ENCODE measurements around the gene MAP3K5.

MAP3K5 gene

DNA sequence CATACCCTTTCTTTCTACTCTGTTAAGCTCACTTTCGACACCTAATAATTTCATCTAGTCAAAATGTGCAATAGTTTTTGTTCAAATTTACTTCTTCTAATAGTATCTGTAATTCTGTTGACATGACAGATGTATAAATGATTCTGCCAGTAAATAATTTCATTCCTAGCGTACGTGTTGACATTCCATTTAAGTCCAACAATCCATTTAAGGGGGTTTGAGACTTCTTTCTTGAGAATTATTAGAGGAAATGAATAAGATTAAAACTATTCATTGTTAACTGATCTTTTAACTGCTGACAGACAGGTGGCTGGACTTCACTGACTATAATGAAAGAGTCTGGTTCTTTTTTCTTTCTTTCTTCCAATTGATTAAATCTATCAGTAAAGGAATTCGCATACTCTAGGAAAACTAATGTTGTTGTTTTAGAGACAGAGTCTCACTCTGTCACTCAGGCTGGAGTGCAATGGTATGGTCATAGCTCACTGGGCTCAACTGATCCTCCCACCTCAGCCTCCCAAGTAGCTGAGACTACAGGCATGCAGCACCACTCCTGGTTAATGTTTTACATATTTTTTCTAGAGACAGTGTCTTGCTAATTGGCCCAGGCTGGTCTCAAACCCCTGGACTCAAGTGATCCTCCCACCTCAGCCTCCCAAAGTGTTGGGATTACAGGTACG, 55.9 kb downstream of the MAP3K5 start:
- TF ChIP-seq CTCF (IDR thresholded peaks at IDR 0.05; ENCODE audit: insufficient read depth, low read depth, low read length, missing control alignments): no peak
- no peak for DNase-seq (ENCODE audit: low read depth)
- H3K4me3 ChIP-seq (ENCODE audit: low read depth, low read length): no peak overlapping the region

DNA sequence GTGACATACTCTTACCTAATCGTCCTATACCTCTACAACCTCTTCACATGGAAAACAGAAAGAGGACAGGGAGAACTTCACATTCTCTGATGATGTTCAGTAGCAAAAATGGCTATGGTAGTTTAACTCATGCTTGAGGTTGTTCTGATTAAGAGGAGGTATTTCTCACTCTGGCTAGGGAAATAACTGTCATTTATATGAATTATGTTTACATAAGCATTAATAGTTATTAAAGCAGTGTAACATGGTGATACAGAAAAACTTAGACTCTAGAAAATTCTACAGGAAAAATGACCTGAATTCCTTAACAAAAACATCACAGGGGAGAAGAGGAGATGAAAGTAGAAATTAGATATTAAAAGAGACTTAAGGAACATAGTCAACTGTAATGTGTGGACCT, 57.3 kb downstream of the MAP3K5 start:
- no peak for DNase-seq (ENCODE audit: low read depth)
- TF ChIP-seq CTCF (IDR thresholded peaks at IDR 0.05; ENCODE audit: insufficient read depth, low read depth, low read length, missing control alignments): no peak
- no peak overlapping the region for H3K4me3 ChIP-seq (ENCODE audit: low read depth, low read length)

- no peak for TF ChIP-seq CTCF (IDR thresholded peaks at IDR 0.05; ENCODE audit: insufficient read depth, low read depth, low read length, missing control alignments)
- no peak for DNase-seq (ENCODE audit: low read depth)
- no peak overlapping the region for H3K4me3 ChIP-seq (ENCODE audit: low read depth, low read length)
Observed at GRCh38 chr6:136732889-136733288, 59.4 kb downstream of the MAP3K5 start.

DNA sequence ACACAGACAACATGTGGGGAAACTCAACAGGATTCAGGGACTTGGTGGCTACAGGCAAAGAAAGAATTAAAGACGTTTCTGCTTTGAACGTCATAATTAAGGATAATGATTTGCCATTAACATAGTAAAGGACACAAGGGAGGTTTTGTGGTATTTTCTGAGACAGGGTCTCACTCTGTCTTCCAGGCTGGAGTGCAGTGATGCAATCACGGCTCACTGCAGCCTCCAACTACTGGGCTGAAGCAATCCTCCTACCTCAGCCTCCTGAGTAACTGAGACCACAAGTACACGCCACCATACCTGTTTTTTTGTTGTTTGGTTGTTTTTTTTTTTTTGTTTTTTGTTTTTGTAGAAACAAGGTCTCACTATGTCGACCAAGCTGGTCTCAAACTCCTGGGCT, 62.4 kb downstream of the MAP3K5 start:
- no peak for TF ChIP-seq CTCF (IDR thresholded peaks at IDR 0.05; ENCODE audit: insufficient read depth, low read depth, low read length, missing control alignments)
- no peak overlapping the region for H3K4me3 ChIP-seq (ENCODE audit: low read depth, low read length)
- no peak for DNase-seq (ENCODE audit: low read depth)

DNA sequence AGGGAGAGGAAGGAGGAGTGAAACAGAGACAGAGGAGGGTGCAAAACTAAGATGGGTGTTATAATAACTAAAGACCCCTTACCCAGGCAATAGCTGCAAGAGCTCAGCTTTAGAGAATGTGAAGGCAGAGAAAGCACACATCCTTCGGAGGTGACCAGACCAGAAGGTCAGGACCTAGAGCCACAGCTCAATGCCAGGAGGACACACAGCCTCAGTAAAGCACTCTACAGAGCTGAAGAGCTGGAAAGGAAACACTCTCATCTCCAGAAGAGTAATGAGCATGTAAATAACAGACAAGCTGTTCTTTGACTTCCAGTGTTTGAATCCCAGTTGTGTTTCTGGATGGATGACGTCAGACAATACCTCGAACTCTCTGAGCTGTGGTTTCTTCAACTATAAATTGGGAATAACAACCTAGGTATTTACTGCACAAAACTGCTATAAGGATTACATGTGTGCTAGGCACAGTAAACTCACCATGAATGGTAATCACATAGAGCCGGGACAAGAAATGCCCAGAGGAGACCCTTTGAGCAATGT, 63.2 kb downstream of the MAP3K5 start:
- H3K4me3 ChIP-seq (ENCODE audit: low read depth, low read length): no peak overlapping the region
- no peak for TF ChIP-seq CTCF (IDR thresholded peaks at IDR 0.05; ENCODE audit: insufficient read depth, low read depth, low read length, missing control alignments)
- DNase-seq (ENCODE audit: low read depth): no peak

DNA sequence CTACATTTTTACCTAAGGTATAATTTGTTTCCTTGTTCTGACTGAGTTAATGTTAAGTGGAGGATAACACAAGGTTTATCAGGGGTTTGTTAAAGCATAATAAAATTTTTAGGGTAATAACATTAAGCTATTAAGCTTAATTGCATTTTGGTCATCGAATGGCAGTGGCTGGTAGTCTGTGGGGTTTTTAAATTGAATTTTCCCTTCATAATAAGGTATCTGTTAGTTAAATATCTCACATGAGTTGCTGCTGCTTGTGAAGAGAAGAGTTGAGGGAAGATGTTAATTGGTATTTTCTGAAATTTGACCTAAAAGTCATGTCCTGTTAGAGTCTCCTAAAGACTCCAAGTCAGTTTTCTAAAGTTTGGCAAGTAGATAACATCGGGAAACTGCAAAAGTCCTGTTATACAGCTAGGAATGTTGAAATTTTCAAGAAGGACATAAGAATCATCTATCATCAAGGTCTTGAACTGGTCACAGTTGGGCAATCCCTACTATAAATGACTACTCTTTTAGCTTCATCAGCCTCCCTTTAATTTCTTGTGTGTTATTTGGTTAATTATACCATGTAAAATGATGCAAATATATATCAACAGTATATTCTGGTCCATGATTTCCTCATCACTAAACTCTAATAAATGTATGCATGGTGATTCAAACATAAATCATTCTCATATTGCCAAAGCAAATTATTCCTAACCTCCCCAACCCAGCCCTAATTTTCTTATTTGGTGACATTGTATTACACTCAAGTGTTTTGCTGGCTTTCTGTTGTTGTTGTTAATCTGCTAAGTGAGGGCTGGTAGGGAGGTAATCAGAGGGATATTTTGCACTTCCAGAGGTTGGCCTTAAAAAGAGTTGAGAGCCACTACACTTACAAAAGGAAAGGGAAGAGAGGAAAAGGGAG, 64.0 kb downstream of the MAP3K5 start:
- no peak overlapping the region for H3K4me3 ChIP-seq (ENCODE audit: low read depth, low read length)
- DNase-seq (ENCODE audit: low read depth): no peak
- TF ChIP-seq CTCF (IDR thresholded peaks at IDR 0.05; ENCODE audit: insufficient read depth, low read depth, low read length, missing control alignments): no peak
